ENCODE data around the gene DNLZ.

GRCh38 chr9:136312436-136312835, 51.1 kb downstream of the DNLZ start:
- peak in 3 of 5 experiments; percentile 11 to 29 (median 13) for TF ChIP-seq CTCF (IDR thresholded peaks at IDR 0.05 in 4 of 5, conservative IDR thresholded peaks at IDR 0.05 in 1 of 5)
- no peak for TF ChIP-seq POLR2A (IDR thresholded peaks at IDR 0.05)
